HepG2 (cell line): Measurements from ENCODE around the gene SFMBT1. TPM values are rescaled to one million over a fixed set of nuclear protein-coding genes. Genes with fewer than 3 reads are reported as not detected.

Experiments used
- ATAC-seq: fragments of 200-7000 bp; cut with Tn5 transposase; 3 replicates; pipeline ENCODE4 v1.9.1; 2020; ENCODE audit warnings: mild to moderate bottlenecking, moderate library complexity
- BruUV-seq: library from RNA; stranded (reverse); fragments of 400-500 nt; replicated peaks from 2 replicates; lab custom pipeline; 2021; lab: Mats Ljungman, UMichigan
- CTCF ChIA-PET: fragments of 300-600 bp; formaldehyde crosslinking; extraction: SDS; loops from one replicate; lab custom pipeline; 2021; ENCODE audit warnings: low total read pairs, inconsistent platforms, low intra/inter-chr PET ratio; lab: Yijun Ruan, JAX
- POLR2A ChIA-PET: fragments of 350-600 bp; sonication (Branson Sonifier 250); formaldehyde crosslinking; loops from one replicate; lab custom pipeline; 2020; ENCODE audit warnings: antibody characterized with exemption, inconsistent platforms; lab: Yijun Ruan, JAX
- DNase-seq: peaks from one replicate; pipeline ENCODE4 v3.0.0-alpha.2; 2015; ENCODE audit warnings: low spot score
- FAIRE-seq: peaks from 3 replicates; lab custom pipeline; 2011; peaks lifted over from hg19 to GRCh38; lab: Jason Lieb, UNC
- H2AFZ ChIP-seq: one replicate; pipeline ENCODE4 v1.6.1; 2011; ENCODE audit warnings: low read length, inconsistent platforms
- H3K27ac ChIP-seq: fragments of 300-600 bp; 3 replicates; pipeline ENCODE4 v1.8.0; 2011; ENCODE audit warnings: mixed run types, mild to moderate bottlenecking, mixed read lengths, low read length, inconsistent platforms; ENCODE audit not compliant: insufficient read depth; ENCODE audit errors: extremely low read length
- H3K27me3 ChIP-seq, 2 experiments: fragments of 200-600 bp in 1 of 2; 2 replicates in 1 of 2; 3 replicates in 1 of 2; pipeline versions ENCODE4 v1.6.0 to v1.8.0; 2011; ENCODE audit warnings: low read length in 2 of 2, mild to moderate bottlenecking in 2 of 2, moderate library complexity in 2 of 2, inconsistent platforms in 1 of 2; ENCODE audit not compliant: insufficient read depth in 2 of 2, control insufficient read depth in 1 of 2
- H3K36me3 ChIP-seq, 2 experiments: fragments of 200-600 bp in 1 of 2; replicated peaks in 1 of 2; 2 replicates in 1 of 2; 3 replicates in 1 of 2; pipeline versions ENCODE4 v1.5.1 to v1.8.0; 2011; ENCODE audit warnings: low read length in 2 of 2, inconsistent platforms in 1 of 2; ENCODE audit not compliant: insufficient read depth in 2 of 2, control insufficient read depth in 1 of 2
- H3K4me1 ChIP-seq: 2 replicates; pipeline ENCODE4 v1.5.1; 2012; ENCODE audit warnings: low read length, inconsistent platforms; ENCODE audit not compliant: insufficient read depth
- H3K4me2 ChIP-seq: 2 replicates; pipeline ENCODE4 v1.6.0; 2011; ENCODE audit warnings: low read depth, low read length, inconsistent platforms
- H3K4me3 ChIP-seq, 3 experiments: fragments of 200-600 bp in 1 of 3; sonication (generic), shearing (Covaris generic) in 1 of 3; replicated peaks in 1 of 3; 2 replicates each; pipeline ENCODE4 v1.5.1; 2011 to 2016; ENCODE audit warnings: low read length in 3 of 3, inconsistent platforms in 2 of 3, low read depth in 2 of 3, mild to moderate bottlenecking in 2 of 3, control low read depth in 1 of 3, mixed read lengths in 1 of 3; ENCODE audit not compliant: insufficient read depth in 1 of 3
- H3K79me2 ChIP-seq: one replicate; pipeline ENCODE4 v1.6.1; 2011; ENCODE audit warnings: low read length, inconsistent platforms; ENCODE audit not compliant: insufficient read depth
- H3K9ac ChIP-seq: 2 replicates; pipeline ENCODE4 v1.6.0; 2011; ENCODE audit warnings: mild to moderate bottlenecking, low read depth, low read length, inconsistent platforms; ENCODE audit not compliant: insufficient read depth
- H3K9me3 ChIP-seq: 2 replicates; pipeline ENCODE4 v1.5.1; 2012; ENCODE audit warnings: mild to moderate bottlenecking, low read length
- H4K20me1 ChIP-seq: 2 replicates; pipeline ENCODE4 v1.6.0; 2011; ENCODE audit warnings: inconsistent platforms, mild to moderate bottlenecking, low read length, moderate library complexity; ENCODE audit not compliant: insufficient read depth
- ADNP ChIP-seq: sonication (generic); formaldehyde crosslinking; IDR thresholded peaks from 2 replicates; pipeline ENCODE4 v1.4.0; 2020; ENCODE audit warnings: missing genetic modification reagents
- ARID2 ChIP-seq: sonication (generic); formaldehyde crosslinking; IDR thresholded peaks from 2 replicates; pipeline ENCODE4 v1.8.1; 2022; ENCODE audit warnings: mild to moderate bottlenecking, missing genetic modification reagents, borderline replicate concordance
- CENPX ChIP-seq: sonication (generic); formaldehyde crosslinking; IDR thresholded peaks from 2 replicates; pipeline ENCODE4 v1.9.0; 2021; ENCODE audit warnings: mild to moderate bottlenecking, missing genetic modification reagents, moderate library complexity
- HDAC6 ChIP-seq: fragments of 200-600 bp; sonication (generic); IDR thresholded peaks from 2 replicates; pipeline ENCODE4 v1.7.0; 2017; ENCODE audit warnings: mild to moderate bottlenecking, antibody characterized with exemption, low read length, low read depth
- RFX1 ChIP-seq: fragments of 450-650 bp; IDR thresholded peaks from 2 replicates; pipeline ENCODE4 v1.6.1; 2017
- SMC3 ChIP-seq: IDR thresholded peaks from 2 replicates; pipeline ENCODE4 v1.6.1; 2011; ENCODE audit warnings: low read length, improper control_type of control experiment
- THYN1 ChIP-seq: sonication (generic); formaldehyde crosslinking; IDR thresholded peaks from 2 replicates; pipeline ENCODE4 v1.8.1; 2023; ENCODE audit warnings: low read depth, mild to moderate bottlenecking, moderate library complexity, missing genetic modification reagents, borderline replicate concordance
- ZNF44 ChIP-seq: sonication (generic); formaldehyde crosslinking; IDR thresholded peaks from 2 replicates; pipeline ENCODE4 v1.5.1; 2020; ENCODE audit warnings: mild to moderate bottlenecking, missing genetic modification reagents
- ZNF792 ChIP-seq: IDR thresholded peaks from 2 replicates; pipeline ENCODE4 v1.6.1; 2016
- WGBS: methylation state at CpG from one replicate; pipeline ENCODE4 v1.1.6; 2017; ENCODE audit warnings: low lambda C conversion rate; 5-methylcytosine and 5-hydroxymethylcytosine counted together
- in situ Hi-C: cut with HindIII; loops from 2 replicates; pipeline ENCODE4 v1.10.0; 2017; ENCODE audit warnings: low pct_unique_long_range_greater_than_20kb; ENCODE audit not compliant: extremely low pct_ligation_motif_present
- intact Hi-C: fragments of 100-400 bp; cut with micrococcal nuclease; formaldehyde crosslinking; loops from one replicate; pipeline ENCODE4 v1.10.0; 2022; ENCODE audit not compliant: unreplicated experiment
- polyA plus RNA-seq, 8 experiments: library from polyadenylated mRNA; depleted of rRNA in 3 of 8; stranded (reverse) in 7 of 8; unstranded in 1 of 8; fragments of >200 nt; fragmentation: Illumina TruSeq in 4 of 8; extraction: Trizol in 4 of 8; gene quantifications; 2 replicates each; pipeline versions ENCODE4 v1.2.1 to v1.2.3, GENCODE V29; 2011 to 2016; ENCODE audit warnings: low read depth in 4 of 8, missing spikeins in 1 of 8, mixed read lengths in 1 of 8; ENCODE audit not compliant: insufficient read depth in 1 of 8
- total RNA-seq, 5 experiments: library from RNA; depleted of rRNA; stranded (reverse); fragments of >200 nt; fragmentation: Illumina TruSeq; extraction: Trizol; gene quantifications; 2 replicates each; pipeline ENCODE4 v1.2.3, GENCODE V29; 2016; ENCODE audit warnings: low read depth in 1 of 5
- TF ChIP-seq, protein P1 (sequence below): IDR thresholded peaks from 2 replicates; pipeline ENCODE4 v1.6.1; 2018; ENCODE audit warnings: missing genetic modification reagents, mild to moderate bottlenecking, missing compliant biosample characterization
- TF ChIP-seq, protein P2 (sequence below): sonication (generic); formaldehyde crosslinking; IDR thresholded peaks from 2 replicates; pipeline ENCODE4 v1.4.0; 2020; ENCODE audit warnings: mild to moderate bottlenecking, missing genetic modification reagents
- TF ChIP-seq, protein P3 (sequence below): sonication (generic); formaldehyde crosslinking; IDR thresholded peaks from 2 replicates; pipeline ENCODE4 v1.4.0; 2020; ENCODE audit warnings: low read depth, mild to moderate bottlenecking, missing genetic modification reagents
- TF ChIP-seq, protein P4 (sequence below): sonication (generic); formaldehyde crosslinking; IDR thresholded peaks from 2 replicates; pipeline ENCODE4 v1.8.0; 2022; ENCODE audit warnings: mild to moderate bottlenecking, missing genetic modification reagents

The SFMBT1 gene
- total and polyA plus RNA-seq, 2 of the 13 experiments (the other 11 are each of a cell fraction or from before 2014, with no cell fraction given), result 3.8 to 12.8 TPM

DNA sequence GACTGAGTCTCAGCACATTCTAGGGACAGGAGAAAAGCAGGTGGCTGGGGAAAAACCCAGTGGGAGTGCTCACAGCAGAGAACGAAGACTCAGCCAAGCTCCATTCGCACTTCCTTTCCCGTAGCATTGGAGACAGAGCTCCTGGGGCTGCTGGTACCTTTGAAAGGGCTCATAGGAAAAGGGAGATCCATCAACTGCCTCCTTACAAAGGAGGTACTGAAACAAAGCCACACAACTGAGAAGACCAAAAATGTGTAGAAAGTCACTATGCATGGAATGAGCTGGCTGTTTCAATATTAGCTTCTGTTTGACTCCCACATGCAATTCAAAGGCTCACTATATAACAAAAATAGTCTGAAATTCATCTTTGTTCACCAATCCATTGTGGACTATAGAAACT is 165.4 kb downstream of the SFMBT1 start:
- no peak overlapping the region for H3K9ac ChIP-seq
- 96% methylated on average over 3 of the region's 3 CpGs for WGBS
- ATAC-seq, result no peak
- no peak for TF ChIP-seq THYN1 (CRISPR knock-in tag)
- no peak for TF ChIP-seq ZNF44
- no peak for TF ChIP-seq HDAC6
- no peak for TF ChIP-seq SMC3
- no peak for TF ChIP-seq RFX1
- TF ChIP-seq, protein P1, sequence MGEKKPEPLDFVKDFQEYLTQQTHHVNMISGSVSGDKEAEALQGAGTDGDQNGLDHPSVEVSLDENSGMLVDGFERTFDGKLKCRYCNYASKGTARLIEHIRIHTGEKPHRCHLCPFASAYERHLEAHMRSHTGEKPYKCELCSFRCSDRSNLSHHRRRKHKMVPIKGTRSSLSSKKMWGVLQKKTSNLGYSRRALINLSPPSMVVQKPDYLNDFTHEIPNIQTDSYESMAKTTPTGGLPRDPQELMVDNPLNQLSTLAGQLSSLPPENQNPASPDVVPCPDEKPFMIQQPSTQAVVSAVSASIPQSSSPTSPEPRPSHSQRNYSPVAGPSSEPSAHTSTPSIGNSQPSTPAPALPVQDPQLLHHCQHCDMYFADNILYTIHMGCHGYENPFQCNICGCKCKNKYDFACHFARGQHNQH (CRISPR knock-in tag), result no peak
- no peak for TF ChIP-seq CENPX
- TF ChIP-seq, protein P2, sequence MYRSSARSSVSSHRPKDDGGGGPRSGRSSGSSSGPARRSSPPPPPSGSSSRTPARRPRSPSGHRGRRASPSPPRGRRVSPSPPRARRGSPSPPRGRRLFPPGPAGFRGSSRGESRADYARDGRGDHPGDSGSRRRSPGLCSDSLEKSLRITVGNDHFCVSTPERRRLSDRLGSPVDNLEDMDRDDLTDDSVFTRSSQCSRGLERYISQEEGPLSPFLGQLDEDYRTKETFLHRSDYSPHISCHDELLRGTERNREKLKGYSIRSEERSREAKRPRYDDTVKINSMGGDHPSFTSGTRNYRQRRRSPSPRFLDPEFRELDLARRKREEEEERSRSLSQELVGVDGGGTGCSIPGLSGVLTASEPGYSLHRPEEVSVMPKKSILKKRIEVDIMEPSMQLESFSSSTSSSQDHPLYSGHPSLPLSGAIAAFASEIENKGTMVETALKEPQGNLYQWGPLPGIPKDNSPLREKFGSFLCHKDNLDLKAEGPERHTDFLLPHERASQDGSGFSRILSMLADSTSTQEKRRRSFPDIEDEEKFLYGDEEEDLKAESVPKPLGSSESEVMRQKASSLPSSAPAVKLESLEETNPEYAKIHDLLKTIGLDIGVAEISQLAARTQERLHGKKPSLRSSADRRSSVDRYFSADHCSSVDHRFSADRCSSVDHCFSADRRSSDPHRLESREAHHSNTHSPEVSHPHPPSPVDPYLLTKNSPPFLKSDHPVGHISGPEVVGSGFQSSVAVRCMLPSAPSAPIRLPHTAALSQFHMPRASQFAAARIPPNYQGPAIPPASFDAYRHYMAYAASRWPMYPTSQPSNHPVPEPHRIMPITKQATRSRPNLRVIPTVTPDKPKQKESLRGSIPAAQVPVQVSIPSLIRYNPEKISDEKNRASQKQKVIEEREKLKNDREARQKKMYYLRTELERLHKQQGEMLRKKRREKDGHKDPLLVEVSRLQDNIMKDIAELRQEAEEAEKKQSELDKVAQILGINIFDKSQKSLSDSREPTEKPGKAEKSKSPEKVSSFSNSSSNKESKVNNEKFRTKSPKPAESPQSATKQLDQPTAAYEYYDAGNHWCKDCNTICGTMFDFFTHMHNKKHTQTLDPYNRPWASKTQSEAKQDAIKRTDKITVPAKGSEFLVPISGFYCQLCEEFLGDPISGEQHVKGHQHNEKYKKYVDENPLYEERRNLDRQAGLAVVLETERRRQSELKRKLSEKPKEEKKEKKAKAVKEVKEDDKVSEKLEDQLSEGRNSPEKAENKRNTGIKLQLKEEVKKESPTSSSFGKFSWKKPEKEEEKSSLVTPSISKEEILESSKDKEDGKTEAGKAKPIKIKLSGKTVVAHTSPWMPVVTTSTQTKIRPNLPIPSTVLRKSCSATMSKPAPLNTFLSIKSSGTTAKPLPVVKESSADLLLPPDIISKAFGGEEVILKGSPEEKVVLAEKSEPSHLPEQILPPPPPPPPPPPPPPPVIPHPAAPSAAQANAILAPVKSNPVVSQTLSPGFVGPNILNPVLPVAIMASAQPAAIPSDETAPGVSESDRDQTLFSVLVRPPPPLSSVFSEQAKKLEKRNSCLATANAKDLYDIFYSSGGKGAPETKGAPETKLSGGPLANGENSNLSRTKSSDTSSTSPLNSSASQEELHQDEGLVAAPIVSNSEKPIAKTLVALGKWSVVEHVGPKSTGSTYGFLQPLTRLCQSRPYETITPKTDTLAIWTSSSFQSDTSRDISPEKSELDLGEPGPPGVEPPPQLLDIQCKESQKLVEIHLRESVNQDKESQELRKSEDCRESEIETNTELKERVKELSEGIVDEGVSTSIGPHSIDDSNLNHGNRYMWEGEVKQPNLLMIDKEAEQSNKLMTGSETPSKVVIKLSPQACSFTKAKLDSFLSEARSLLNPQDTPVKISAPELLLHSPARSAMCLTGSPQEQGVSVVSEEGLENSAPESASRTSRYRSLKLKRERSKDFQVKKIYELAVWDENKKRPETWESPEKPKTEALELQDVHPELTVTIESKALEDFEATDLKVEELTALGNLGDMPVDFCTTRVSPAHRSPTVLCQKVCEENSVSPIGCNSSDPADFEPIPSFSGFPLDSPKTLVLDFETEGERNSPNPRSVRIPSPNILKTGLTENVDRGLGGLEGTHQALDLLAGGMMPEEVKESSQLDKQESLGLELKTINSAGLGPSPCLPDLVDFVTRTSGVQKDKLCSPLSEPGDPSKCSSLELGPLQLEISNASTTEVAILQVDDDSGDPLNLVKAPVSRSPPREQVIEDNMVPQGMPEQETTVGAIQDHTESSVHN (CRISPR knock-in tag), result no peak
- no peak for TF ChIP-seq ZNF792 (CRISPR knock-in tag)
- no peak for TF ChIP-seq ADNP (CRISPR knock-in tag)
- TF ChIP-seq, protein P3, sequence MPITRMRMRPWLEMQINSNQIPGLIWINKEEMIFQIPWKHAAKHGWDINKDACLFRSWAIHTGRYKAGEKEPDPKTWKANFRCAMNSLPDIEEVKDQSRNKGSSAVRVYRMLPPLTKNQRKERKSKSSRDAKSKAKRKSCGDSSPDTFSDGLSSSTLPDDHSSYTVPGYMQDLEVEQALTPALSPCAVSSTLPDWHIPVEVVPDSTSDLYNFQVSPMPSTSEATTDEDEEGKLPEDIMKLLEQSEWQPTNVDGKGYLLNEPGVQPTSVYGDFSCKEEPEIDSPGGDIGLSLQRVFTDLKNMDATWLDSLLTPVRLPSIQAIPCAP (CRISPR knock-in tag), result no peak
- no peak for TF ChIP-seq ARID2 (CRISPR knock-in tag)
- TF ChIP-seq, protein P4, sequence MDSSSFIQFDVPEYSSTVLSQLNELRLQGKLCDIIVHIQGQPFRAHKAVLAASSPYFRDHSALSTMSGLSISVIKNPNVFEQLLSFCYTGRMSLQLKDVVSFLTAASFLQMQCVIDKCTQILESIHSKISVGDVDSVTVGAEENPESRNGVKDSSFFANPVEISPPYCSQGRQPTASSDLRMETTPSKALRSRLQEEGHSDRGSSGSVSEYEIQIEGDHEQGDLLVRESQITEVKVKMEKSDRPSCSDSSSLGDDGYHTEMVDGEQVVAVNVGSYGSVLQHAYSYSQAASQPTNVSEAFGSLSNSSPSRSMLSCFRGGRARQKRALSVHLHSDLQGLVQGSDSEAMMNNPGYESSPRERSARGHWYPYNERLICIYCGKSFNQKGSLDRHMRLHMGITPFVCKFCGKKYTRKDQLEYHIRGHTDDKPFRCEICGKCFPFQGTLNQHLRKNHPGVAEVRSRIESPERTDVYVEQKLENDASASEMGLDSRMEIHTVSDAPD (CRISPR knock-in tag), result no peak
- no TSS peak for BruUV-seq
- 0 out of 5 replicates have a peak, but pooled peaks cover 0 to 3% of the 10 kb centered on the region in 2 experiments for H3K36me3 ChIP-seq
- no peak for DNase-seq
- CTCF ChIA-PET, result interaction anchor here (1.0 kb wide), 1 partner anchor 54 kb away, joined by 3 read pairs; no protein-coding TSS in a partner anchor
- H4K20me1 ChIP-seq, result no peaks in the 10 kb centered on the region
- peaks cover 3% of the 10 kb centered on the region for H3K4me1 ChIP-seq
- no peak overlapping the region for H3K27ac ChIP-seq
- H3K79me2 ChIP-seq, result no peaks in the 10 kb centered on the region
- H3K4me3 ChIP-seq, result no peak overlapping the region
- intact Hi-C loops, result no loop called here
- H3K4me2 ChIP-seq, result no peak overlapping the region
- H3K9me3 ChIP-seq, result no peaks in the 10 kb centered on the region
- POLR2A ChIA-PET, result no interaction called here
- FAIRE-seq, result no peak
- H2AFZ ChIP-seq, result no peak overlapping the region
- in situ Hi-C loops, result no loop called here
- H3K27me3 ChIP-seq, result no peaks in the 10 kb centered on the region
